ENCODE measurements around the gene AFF3. TPM values are rescaled to one million over a fixed set of nuclear protein-coding genes. Genes with fewer than 3 reads are reported as not detected.

The AFF3 gene
- total and polyA plus RNA-seq, 2 of the 8 experiments (the other 6 are each of a cell fraction or from before 2014, with no cell fraction given): 0.27 to 3.0 TPM

DNA sequence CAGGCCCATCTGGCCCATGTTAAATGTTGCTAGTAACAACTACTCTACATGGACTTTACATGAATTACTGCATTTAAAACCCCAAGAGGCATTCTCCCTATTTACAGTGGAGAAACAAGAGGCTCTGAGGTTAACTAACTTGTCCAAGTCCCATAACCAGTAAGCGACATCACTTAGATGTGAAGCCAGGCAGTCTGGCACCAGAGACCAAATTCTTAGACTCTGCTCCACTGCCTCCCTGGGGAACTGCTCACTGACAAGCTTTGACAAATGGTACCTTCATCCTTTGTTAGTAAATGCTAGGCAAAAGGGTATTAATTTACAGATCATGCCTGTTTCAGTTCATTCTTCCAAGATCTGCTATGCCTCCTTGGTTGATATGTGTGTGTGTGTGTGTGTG lies 124.8 kb downstream of the AFF3 start (continued):
- TF ChIP-seq ASH2L (IDR thresholded peaks at IDR 0.05; ENCODE audit: low read length) (no peak), HDAC6 (IDR thresholded peaks at IDR 0.05; ENCODE audit: low read depth, low read length) (no peak), SP1 (IDR thresholded peaks at IDR 0.05; ENCODE audit: low read depth, low read length) (no peak), FOSL1 (IDR thresholded peaks at IDR 0.05; ENCODE audit: insufficient read depth, low read depth, low read length) (no peak), SIN3A (conservative IDR thresholded peaks at IDR 0.05 in 1 of 2, IDR thresholded peaks at IDR 0.05 in 1 of 2; ENCODE audit: low read depth in 1 of 2, low read length in 2 of 2) (no peak), CREB1 (IDR thresholded peaks at IDR 0.05) (no peak)
- TF ChIP-seq, protein P1, sequence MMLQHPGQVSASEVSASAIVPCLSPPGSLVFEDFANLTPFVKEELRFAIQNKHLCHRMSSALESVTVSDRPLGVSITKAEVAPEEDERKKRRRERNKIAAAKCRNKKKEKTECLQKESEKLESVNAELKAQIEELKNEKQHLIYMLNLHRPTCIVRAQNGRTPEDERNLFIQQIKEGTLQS (IDR thresholded peaks at IDR 0.05; ENCODE audit: insufficient read depth, low read depth, low read length): no peak
